HPDE6-E6E7 (cell line): Measurements from ENCODE around the gene CATSPER3.
A peak's percentile ranks its signal among the peaks of the same experiment; 100 is the strongest.

Source experiments
- DNase-seq: peaks from one replicate; pipeline ENCODE4 v3.0.0; 2011; ENCODE audit warnings: missing footprints; ENCODE audit errors: extremely low spot score

The CATSPER3 gene

GRCh38 chr5:134967607-134968006 lies at the start of gene CATSPER3:
Gene CATSPER3 (plus strand): TSS chr5:134967907. CDS start chr5:134967992, 85 bp downstream.
- no peak for DNase-seq

GRCh38 chr5:134918861-134919260 lies 48.8 kb upstream of the CATSPER3 start:
- no peak for DNase-seq

- no peak for DNase-seq
Observed at GRCh38 chr5:134920848-134921575, 46.7 kb upstream of the CATSPER3 start.

- no peak for DNase-seq
Observed at GRCh38 chr5:134932508-134932907, 35.2 kb upstream of the CATSPER3 start.

GRCh38 chr5:134934202-134934601 lies 33.5 kb upstream of the CATSPER3 start:
- no peak for DNase-seq

- no peak for DNase-seq
Observed at GRCh38 chr5:134935711-134936602, 31.8 kb upstream of the CATSPER3 start.

- DNase-seq: no peak
Observed at GRCh38 chr5:134937526-134937925, 30.2 kb upstream of the CATSPER3 start.

GRCh38 chr5:134938030-134938429 lies 29.7 kb upstream of the CATSPER3 start:
- DNase-seq: no peak

- no peak for DNase-seq
Observed at GRCh38 chr5:134939500-134939899, 28.2 kb upstream of the CATSPER3 start.

- DNase-seq: no peak
Observed at GRCh38 chr5:134943547-134943946, 24.2 kb upstream of the CATSPER3 start.

- DNase-seq: no peak
Observed at GRCh38 chr5:134944630-134945029, 23.1 kb upstream of the CATSPER3 start.

GRCh38 chr5:134945041-134945440 lies 22.7 kb upstream of the CATSPER3 start:
- DNase-seq: no peak

- DNase-seq: peak; percentile 22
Observed at GRCh38 chr5:134948911-134949310, 18.8 kb upstream of the CATSPER3 start.

GRCh38 chr5:134949316-134949715 lies 18.4 kb upstream of the CATSPER3 start:
- DNase-seq: no peak

GRCh38 chr5:134957920-134958608 lies 9.6 kb upstream of the CATSPER3 start:
- DNase-seq: no peak

GRCh38 chr5:134958755-134959154 lies 9.0 kb upstream of the CATSPER3 start:
- DNase-seq: no peak

GRCh38 chr5:134963098-134963497 lies 4.6 kb upstream of the CATSPER3 start:
- DNase-seq: no peak

GRCh38 chr5:134964359-134965270 lies 3.1 kb upstream of the CATSPER3 start:
- DNase-seq: no peak

- DNase-seq: no peak
Observed at GRCh38 chr5:134965271-134965825, 2.4 kb upstream of the CATSPER3 start.

- DNase-seq: peak; percentile 22
Observed at GRCh38 chr5:134968055-134968454, 348 bp downstream of the CATSPER3 start.

GRCh38 chr5:134969166-134969565 lies 1.5 kb downstream of the CATSPER3 start:
- no peak for DNase-seq
